Urinary bladder (tissue), 4 donors: ENCODE results near the gene AHSP. TPM values are rescaled to one million over a fixed set of nuclear protein-coding genes. Genes with fewer than 3 reads are reported as not detected.
"Not testable (repeated sequence)": the region's sequence is repeated elsewhere in the genome, so short reads cannot be mapped to it uniquely, and the experiment has no call there.

Experiments
- DNase-seq: peaks from one replicate; pipeline ENCODE4 v3.0.0-alpha.2; 2015; ENCODE audit errors: extremely low spot score
- H3K27ac ChIP-seq: one replicate; pipeline ENCODE4 v1.5.1; 2013; ENCODE audit warnings: low read depth, mild to moderate bottlenecking, moderate library complexity
- H3K36me3 ChIP-seq: one replicate; pipeline ENCODE4 v1.6.1; 2013; ENCODE audit warnings: mild to moderate bottlenecking, moderate library complexity; ENCODE audit not compliant: insufficient read depth
- H3K4me1 ChIP-seq: one replicate; pipeline ENCODE4 v1.6.1; 2013; ENCODE audit warnings: mild to moderate bottlenecking, moderate library complexity; ENCODE audit not compliant: insufficient read depth
- H3K4me3 ChIP-seq: one replicate; pipeline ENCODE4 v1.5.1; 2013; ENCODE audit warnings: low read depth, low read length
- WGBS: extraction: QIAGEN DNeasy Blood & Tissue Kit; methylation state at CpG from one replicate; pipeline ENCODE4 v1.1.7; 2013; 5-methylcytosine and 5-hydroxymethylcytosine counted together
- polyA plus RNA-seq: library from polyadenylated mRNA; stranded (reverse); fragments of 200-250 nt; gene quantifications from one replicate; pipeline ENCODE4 v1.2.3, GENCODE V29; 2013
- total RNA-seq: library from RNA; depleted of rRNA; stranded (reverse); fragments of >200 nt; gene quantifications from one replicate; pipeline ENCODE4 v1.2.3, GENCODE V29; 2014
- donor health status: healthy with polysubstance abuse.
- donor health status: healthy.

Gene AHSP
- total and polyA plus RNA-seq, 2 donors: 9.2 TPM; not detected in 1

- DNase-seq: no peak
- Histone ChIP-seq H3K36me3 (no peaks in the 10 kb centered on the region), H3K4me1 (peaks cover 1% of the 10 kb centered on the region), H3K4me3 (peak overlapping the region; percentile 85), H3K27ac (no peak overlapping the region)
- WGBS: 1% methylated on average over 12 of the region's 12 CpGs
Observed at GRCh38 chr16:31507617-31507928, 20.1 kb upstream of the AHSP start.

GRCh38 chr16:31507929-31508705 is 19.6 kb upstream of the AHSP start, which contains the start of gene RUSF1:
RUSF1 (minus strand) TSS chr16:31508391; CDS start chr16:31508373, 18 bp downstream.
- Histone ChIP-seq H3K36me3 (no peaks in the 10 kb centered on the region), H3K27ac (peak within 1 kb of the TSS; percentile 94), H3K4me3 (peak within 1 kb of the TSS; percentile 85), H3K4me1 (peaks cover 1% of the 10 kb centered on the region)
- WGBS: under 1% methylated on average over 65 of the region's 65 CpGs
- peak; percentile 70 for DNase-seq

GRCh38 chr16:31508706-31509195 is 18.9 kb upstream of the AHSP start:
- H3K27ac ChIP-seq: peak overlapping the region; percentile 94
- H3K36me3 ChIP-seq: no peaks in the 10 kb centered on the region
- DNase-seq: no peak
- peaks cover 1% of the 10 kb centered on the region for H3K4me1 ChIP-seq
- peak overlapping the region; percentile 85 for H3K4me3 ChIP-seq
- 13% methylated on average over 6 of the region's 6 CpGs for WGBS

- no peak for DNase-seq
- 58% methylated on average over 6 of the region's 6 CpGs for WGBS
- H3K36me3 ChIP-seq: no peaks in the 10 kb centered on the region
- peaks cover 1% of the 10 kb centered on the region for H3K4me1 ChIP-seq
- H3K27ac ChIP-seq: no peak overlapping the region
- no peak overlapping the region for H3K4me3 ChIP-seq
Observed at GRCh38 chr16:31513126-31513525, 14.6 kb upstream of the AHSP start.

GRCh38 chr16:31513884-31514283 is 13.8 kb upstream of the AHSP start:
- H3K4me1 ChIP-seq: peaks cover 1% of the 10 kb centered on the region
- H3K4me3 ChIP-seq: no peak overlapping the region
- H3K36me3 ChIP-seq: no peaks in the 10 kb centered on the region
- DNase-seq: no peak
- H3K27ac ChIP-seq: no peak overlapping the region

- no peak for DNase-seq
- Histone ChIP-seq H3K4me3 (no peak overlapping the region), H3K36me3 (no peaks in the 10 kb centered on the region), H3K4me1 (no peaks in the 10 kb centered on the region), H3K27ac (no peak overlapping the region)
- 73% methylated on average over 4 of the region's 4 CpGs for WGBS
Observed at GRCh38 chr16:31517800-31518402, 9.8 kb upstream of the AHSP start.

GRCh38 chr16:31519759-31520431 is 7.8 kb upstream of the AHSP start:
- no peaks in the 10 kb centered on the region for H3K4me1 ChIP-seq
- H3K27ac ChIP-seq: no peak overlapping the region
- H3K36me3 ChIP-seq: no peaks in the 10 kb centered on the region
- no peak overlapping the region for H3K4me3 ChIP-seq
- WGBS: 73% methylated on average over 2 of the region's 2 CpGs
- DNase-seq: no peak

GRCh38 chr16:31521368-31521767 is 6.3 kb upstream of the AHSP start:
- no peaks in the 10 kb centered on the region for H3K36me3 ChIP-seq
- no peaks in the 10 kb centered on the region for H3K4me1 ChIP-seq
- H3K4me3 ChIP-seq: no peak overlapping the region
- DNase-seq: no peak
- no peak overlapping the region for H3K27ac ChIP-seq
- 92% methylated on average over 3 of the region's 3 CpGs for WGBS

- Histone ChIP-seq H3K4me3 (no peak overlapping the region), H3K27ac (no peak overlapping the region), H3K4me1 (no peaks in the 10 kb centered on the region), H3K36me3 (no peaks in the 10 kb centered on the region)
- DNase-seq: no peak
- 88% methylated on average over 6 of the region's 6 CpGs for WGBS
Observed at GRCh38 chr16:31522071-31522470, 5.6 kb upstream of the AHSP start.

GRCh38 chr16:31523768-31524167 is 3.9 kb upstream of the AHSP start:
- not testable (repeated sequence) for H3K36me3 ChIP-seq, H3K4me1 ChIP-seq, DNase-seq, H3K27ac ChIP-seq, H3K4me3 ChIP-seq
- WGBS: 79% methylated on average over 3 of the region's 6 CpGs

GRCh38 chr16:31525113-31525512 is 2.6 kb upstream of the AHSP start:
- no peak overlapping the region for H3K4me3 ChIP-seq
- no peak overlapping the region for H3K27ac ChIP-seq
- 88% methylated on average over 3 of the region's 3 CpGs for WGBS
- no peaks in the 10 kb centered on the region for H3K4me1 ChIP-seq
- DNase-seq: no peak
- H3K36me3 ChIP-seq: no peaks in the 10 kb centered on the region

GRCh38 chr16:31528523-31529107 is 915 bp downstream of the AHSP start:
- Histone ChIP-seq H3K36me3 (no peaks in the 10 kb centered on the region), H3K4me1 (no peaks in the 10 kb centered on the region), H3K4me3 (no peak overlapping the region), H3K27ac (no peak overlapping the region)
- 29% methylated on average over 11 of the region's 11 CpGs for WGBS
- DNase-seq: no peak

- WGBS: 2% methylated on average over 51 of the region's 52 CpGs
- peak overlapping the region; percentile 21 for H3K4me3 ChIP-seq
Observed at GRCh38 chr16:31529108-31529936, 1.6 kb downstream of the AHSP start.

More at GRCh38 chr16:31529108-31529936, 1.6 kb downstream of the AHSP start:
- Histone ChIP-seq H3K27ac (no peak overlapping the region), H3K36me3 (no peaks in the 10 kb centered on the region), H3K4me1 (no peaks in the 10 kb centered on the region)
- peak; percentile 29 for DNase-seq
